ENCODE measurements around the gene NOD2. TPM values are rescaled to one million over a fixed set of nuclear protein-coding genes. Genes with fewer than 3 reads are reported as not detected.

Gene NOD2
- total and polyA plus RNA-seq, 2 of the 13 experiments (the other 11 are each of a cell fraction or from before 2014, with no cell fraction given), result 0.27 to 0.81 TPM

GRCh38 chr16:50741781-50742575 lies 48.6 kb downstream of the NOD2 start, which contains the start of gene CYLD (continued):
- TF ChIP-seq ZHX2 (IDR thresholded peaks at IDR 0.05; ENCODE audit: low read depth) (peak; percentile 20; the same call in 1 of the 2 replicates), ZHX2 (CRISPR knock-in tag; IDR thresholded peaks at IDR 0.05; ENCODE audit: borderline replicate concordance) (no peak), MED8 (CRISPR knock-in tag; IDR thresholded peaks at IDR 0.05; ENCODE audit: insufficient replicate concordance) (no peak), MTF1 (CRISPR knock-in tag; IDR thresholded peaks at IDR 0.05) (no peak), BRCA1 (CRISPR knock-in tag; IDR thresholded peaks at IDR 0.05) (no peak), ZNF251 (CRISPR knock-in tag; IDR thresholded peaks at IDR 0.05) (no peak), TFAP4 (IDR thresholded peaks at IDR 0.05; ENCODE audit: borderline replicate concordance, low read depth) (peak; percentile 62; the same call in 1 of the 2 replicates), SALL2 (CRISPR knock-in tag; IDR thresholded peaks at IDR 0.05) (peak; percentile 70; the same call in 1 of the 2 replicates), RARG (CRISPR knock-in tag; IDR thresholded peaks at IDR 0.05; ENCODE audit: low read depth) (no peak), NR3C1 (CRISPR knock-in tag; IDR thresholded peaks at IDR 0.05) (no peak), ZNF737 (CRISPR knock-in tag; IDR thresholded peaks at IDR 0.05; ENCODE audit: borderline replicate concordance) (no peak), ZNF138 (CRISPR knock-in tag; IDR thresholded peaks at IDR 0.05; ENCODE audit: low read depth) (no peak), HMG20B (CRISPR knock-in tag; conservative IDR thresholded peaks at IDR 0.05) (peak; percentile 75), HINFP (CRISPR knock-in tag; IDR thresholded peaks at IDR 0.05; ENCODE audit: low read depth) (no peak), HIVEP1 (CRISPR knock-in tag; IDR thresholded peaks at IDR 0.05) (peak; percentile 86), ZNF263 (CRISPR knock-in tag; IDR thresholded peaks at IDR 0.05) (no peak), ZNF275 (CRISPR knock-in tag; IDR thresholded peaks at IDR 0.05; ENCODE audit: borderline replicate concordance) (no peak), ONECUT2 (CRISPR knock-in tag; IDR thresholded peaks at IDR 0.05) (no peak), ZNF773 (CRISPR knock-in tag; IDR thresholded peaks at IDR 0.05; ENCODE audit: borderline replicate concordance) (no peak), EED (CRISPR knock-in tag; IDR thresholded peaks at IDR 0.05) (0 out of 2 replicates have a peak, but pooled peaks have one; percentile 25), NR2F6 (IDR thresholded peaks at IDR 0.05) (no peak), NR2F6 (CRISPR knock-in tag; IDR thresholded peaks at IDR 0.05) (no peak)

Measured in HepG2 (cell line).